GM23248 (cell line): ENCODE data around the gene CLMP. TPM values are rescaled to one million over a fixed set of nuclear protein-coding genes. Genes with fewer than 3 reads are reported as not detected.

Experiments
- DNase-seq: peaks from one replicate; pipeline ENCODE4 v3.0.0-alpha.2; 2015
- H2AFZ ChIP-seq: fragments of 200-600 bp; sonication (generic); 2 replicates; pipeline ENCODE4 v1.6.1; 2016; ENCODE audit warnings: antibody characterized with exemption
- H3F3A ChIP-seq: fragments of 200-600 bp; sonication (generic); 2 replicates; pipeline ENCODE4 v1.6.1; 2016; ENCODE audit warnings: mild to moderate bottlenecking, antibody characterized with exemption, mixed run types; ENCODE audit not compliant: insufficient read depth
- H3K27ac ChIP-seq: fragments of 200-600 bp; sonication (generic); 2 replicates; pipeline ENCODE4 v1.5.1; 2016; ENCODE audit warnings: mild to moderate bottlenecking
- H3K27me3 ChIP-seq: fragments of 200-600 bp; sonication (generic); replicated peaks from 2 replicates; pipeline ENCODE4 v1.6.1; 2016; ENCODE audit warnings: mild to moderate bottlenecking; ENCODE audit not compliant: insufficient read depth
- H3K36me3 ChIP-seq: fragments of 200-600 bp; sonication (generic); 2 replicates; pipeline ENCODE4 v1.6.1; 2016; ENCODE audit warnings: low read depth, mild to moderate bottlenecking
- H3K4me1 ChIP-seq: fragments of 200-600 bp; sonication (generic); 2 replicates; pipeline ENCODE4 v1.6.1; 2016; ENCODE audit warnings: mild to moderate bottlenecking; ENCODE audit not compliant: insufficient read depth
- H3K4me2 ChIP-seq: fragments of 200-600 bp; sonication (generic); one replicate; pipeline ENCODE4 v1.6.1; 2016; ENCODE audit warnings: mild to moderate bottlenecking; ENCODE audit not compliant: unreplicated experiment
- H3K4me3 ChIP-seq: fragments of 200-600 bp; sonication (generic); 2 replicates; pipeline ENCODE4 v1.5.1; 2016; ENCODE audit warnings: mild to moderate bottlenecking
- H3K79me2 ChIP-seq: fragments of 200-600 bp; sonication (generic); 2 replicates; pipeline ENCODE4 v1.6.1; 2016; ENCODE audit warnings: mild to moderate bottlenecking; ENCODE audit not compliant: insufficient read depth
- H3K9ac ChIP-seq: fragments of 200-600 bp; sonication (generic); 2 replicates; pipeline ENCODE4 v1.6.1; 2016; ENCODE audit warnings: mild to moderate bottlenecking
- H3K9me2 ChIP-seq: fragments of 200-600 bp; sonication (generic); 2 replicates; pipeline ENCODE4 v1.6.1; 2016; ENCODE audit warnings: mixed run types, mild to moderate bottlenecking, moderate library complexity; ENCODE audit not compliant: insufficient read depth
- H3K9me3 ChIP-seq: fragments of 200-600 bp; sonication (generic); one replicate; pipeline ENCODE4 v1.6.1; 2017; ENCODE audit warnings: low read depth
- H4K20me1 ChIP-seq: fragments of 200-600 bp; sonication (generic); 2 replicates; pipeline ENCODE4 v1.6.0; 2016; ENCODE audit not compliant: insufficient read depth
- EZH2 ChIP-seq: fragments of 200-600 bp; sonication (generic); IDR thresholded peaks from 2 replicates; pipeline ENCODE4 v1.6.1; 2018; ENCODE audit warnings: antibody characterized with exemption, mild to moderate bottlenecking; ENCODE audit not compliant: insufficient read depth, poor library complexity, severe bottlenecking
- EZH2phosphoT487 ChIP-seq: fragments of 200-600 bp; sonication (generic); IDR thresholded peaks from 2 replicates; pipeline ENCODE4 v1.6.1; 2018; ENCODE audit warnings: antibody characterized with exemption, moderate library complexity, mild to moderate bottlenecking, low read depth; ENCODE audit not compliant: insufficient read depth
- WGBS, 2 experiments: methylation state at CpG; one replicate each; pipeline ENCODE4 v1.1.6; 2015 to 2017; ENCODE audit warnings: low lambda C conversion rate in 2 of 2, low coverage in 1 of 2; ENCODE audit errors: missing lambda C conversion rate in 2 of 2; 5-methylcytosine and 5-hydroxymethylcytosine counted together
- in situ Hi-C: fragments of 300-500 bp; cut with MboI; formaldehyde crosslinking; loops from 2 replicates; pipeline ENCODE4 v1.15.0; 2020
- polyA plus RNA-seq: library from polyadenylated mRNA; unstranded; fragments of >200 nt; fragmentation: Nextera tagmentation; extraction: Ambion mirVana; gene quantifications from 2 replicates; pipeline ENCODE4 v1.2.1, GENCODE V29; 2016
- total RNA-seq: library from RNA; depleted of rRNA; stranded (reverse); fragments of >200 nt; shearing (Covaris generic); gene quantifications from 2 replicates; pipeline ENCODE4 v1.2.3, GENCODE V29; 2014

Gene CLMP
- total and polyA plus RNA-seq, 2 experiments from 2014 or later: 166 to 215 TPM

DNA sequence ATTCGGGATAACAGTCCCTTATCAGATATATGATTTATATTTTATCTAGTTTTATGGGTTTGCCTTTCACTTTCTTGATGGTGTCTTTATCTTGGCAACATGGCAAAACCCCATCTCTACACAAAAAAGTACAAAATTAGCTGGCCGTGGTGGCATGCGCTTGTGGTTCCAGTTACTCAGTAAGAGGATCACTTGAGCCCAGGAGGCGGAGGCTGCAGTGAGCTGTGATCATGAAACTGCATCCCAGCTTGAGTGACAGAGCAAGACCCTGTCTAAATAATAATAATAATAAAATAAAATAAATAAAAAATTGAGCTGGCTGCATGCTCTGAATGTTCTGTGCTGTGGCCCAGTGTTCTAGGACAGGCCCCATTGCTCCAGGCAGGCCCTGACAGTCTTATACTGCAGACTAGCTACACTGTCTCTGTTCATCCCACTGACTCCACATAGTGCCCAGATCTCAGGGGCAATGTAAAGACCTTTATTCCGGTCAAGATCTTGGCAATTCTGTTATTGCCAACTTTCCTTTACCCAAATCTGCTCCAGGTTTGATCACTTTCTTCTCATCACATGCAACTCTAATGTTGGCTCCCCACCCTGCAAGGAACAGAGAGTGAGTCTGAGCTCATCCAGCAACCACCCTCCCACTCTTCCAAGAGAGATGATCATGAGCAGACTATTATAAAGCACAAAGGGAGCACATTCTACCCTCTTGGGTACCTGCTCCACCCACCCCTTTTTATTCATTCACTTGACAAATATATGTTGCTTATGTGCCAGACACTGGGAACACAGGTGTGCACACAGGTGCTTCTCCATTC, 141.9 kb downstream of the CLMP start:
- Histone ChIP-seq H3K4me2 (no peak overlapping the region), H2AFZ (no peak overlapping the region), H3K9me2 (no peaks in the 10 kb centered on the region), H3K27me3 (no peaks in the 10 kb centered on the region), H3K79me2 (peaks cover 13% of the 10 kb centered on the region), H3K27ac (no peak overlapping the region), H4K20me1 (0 out of 2 replicates have a peak, but pooled peaks cover 13% of the 10 kb centered on the region), H3K9ac (no peak overlapping the region), H3K4me1 (peaks cover 7% of the 10 kb centered on the region), H3F3A (peaks cover 63% of the 10 kb centered on the region), H3K4me3 (no peak overlapping the region), H3K36me3 (peaks cover 38% of the 10 kb centered on the region), H3K9me3 (no peaks in the 10 kb centered on the region)
- no peak for DNase-seq
- 99% methylated on average over 5 of the region's 5 CpGs for WGBS, 2 experiments
- TF ChIP-seq EZH2 (no peak), EZH2phosphoT487 (no peak)
- in situ Hi-C loops: no loop called here

DNA sequence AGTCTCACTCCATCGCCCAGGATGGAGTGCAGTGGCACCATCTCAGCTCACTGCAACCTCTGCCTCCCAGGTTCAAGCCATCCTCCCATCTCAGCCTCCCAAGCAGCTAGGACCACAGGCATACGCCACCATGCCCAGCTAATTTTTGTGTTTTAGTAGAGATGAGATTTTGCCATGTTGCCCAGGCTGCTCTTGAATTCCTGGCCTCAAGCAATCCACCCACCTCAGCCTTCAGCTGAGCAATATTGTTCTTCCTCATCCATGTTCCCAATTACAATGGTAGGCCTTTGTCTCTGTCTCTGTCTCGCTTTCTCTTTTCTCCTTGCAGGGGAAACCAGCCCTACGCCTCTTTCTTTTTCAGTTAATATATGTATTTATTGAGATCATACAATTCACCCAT, 143.4 kb downstream of the CLMP start:
- Histone ChIP-seq H3K9ac (no peak overlapping the region), H2AFZ (no peak overlapping the region), H3K79me2 (no peaks in the 10 kb centered on the region; the same call in 1 of the 2 replicates), H3F3A (peaks cover 48% of the 10 kb centered on the region), H3K36me3 (peaks cover 23% of the 10 kb centered on the region), H3K9me2 (no peaks in the 10 kb centered on the region), H3K27ac (no peak overlapping the region), H3K4me1 (no peaks in the 10 kb centered on the region), H3K27me3 (no peaks in the 10 kb centered on the region), H3K9me3 (no peaks in the 10 kb centered on the region), H3K4me3 (no peak overlapping the region), H3K4me2 (no peak overlapping the region), H4K20me1 (no peaks in the 10 kb centered on the region)
- in situ Hi-C loops: no loop called here
- no peak for DNase-seq
- TF ChIP-seq EZH2phosphoT487: no peak
- TF ChIP-seq EZH2: no peak
- WGBS, 2 experiments: 91 to 96% methylated on average over 4 of the region's 4 CpGs

DNA sequence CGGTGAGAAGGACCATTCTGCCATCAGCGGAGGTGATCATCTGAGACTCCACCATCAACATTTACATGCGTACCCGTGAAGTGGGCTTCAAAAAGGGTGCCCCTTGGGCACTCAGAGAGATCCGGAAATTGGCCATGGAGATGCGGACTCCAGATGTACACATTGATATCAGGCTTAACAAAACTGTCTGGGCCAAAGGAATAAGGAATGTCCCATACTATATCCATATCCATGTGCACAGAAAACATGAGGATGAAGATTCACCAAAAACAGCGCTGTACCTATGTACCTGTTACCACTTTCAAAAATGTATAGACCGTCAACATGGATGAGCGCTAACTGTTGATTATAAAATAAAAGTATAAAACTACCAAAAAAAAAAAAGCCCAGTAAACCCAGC, 143.9 kb downstream of the CLMP start:
- in situ Hi-C loops: no loop called here
- no peak overlapping the region for H2AFZ ChIP-seq
- no peak overlapping the region for H3K9ac ChIP-seq
- no peak for DNase-seq
- H3K79me2 ChIP-seq: no peaks in the 10 kb centered on the region
- no peaks in the 10 kb centered on the region for H3K27me3 ChIP-seq
- no peaks in the 10 kb centered on the region for H3K9me2 ChIP-seq
- H3F3A ChIP-seq: peaks cover 43% of the 10 kb centered on the region
- H3K4me3 ChIP-seq: no peak overlapping the region
- no peaks in the 10 kb centered on the region for H4K20me1 ChIP-seq
- H3K27ac ChIP-seq: no peak overlapping the region
- H3K9me3 ChIP-seq: no peaks in the 10 kb centered on the region
- H3K4me1 ChIP-seq: no peaks in the 10 kb centered on the region
- WGBS, 2 experiments: 85 to 88% methylated on average over 9 of the region's 9 CpGs
- no peak for TF ChIP-seq EZH2
- TF ChIP-seq EZH2phosphoT487: no peak
- H3K4me2 ChIP-seq: no peak overlapping the region
- H3K36me3 ChIP-seq: peaks cover 18% of the 10 kb centered on the region

DNA sequence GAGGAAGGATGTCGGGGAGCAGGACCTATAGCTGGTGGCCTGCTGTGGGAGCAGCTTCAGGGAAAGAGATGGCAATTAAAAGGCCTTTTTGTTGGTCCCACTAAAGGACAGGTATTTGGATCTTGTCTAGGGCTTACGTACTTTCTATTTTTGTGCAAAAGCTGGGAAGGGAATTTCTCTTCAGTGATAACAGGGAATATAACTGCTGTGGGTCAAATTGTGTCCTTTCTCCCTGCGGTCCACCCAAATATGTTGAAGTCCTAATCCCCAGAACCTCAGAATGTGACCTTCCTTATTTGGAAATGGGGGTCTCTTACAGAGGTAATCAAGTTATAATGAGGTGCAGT, 147.1 kb downstream of the CLMP start:
- in situ Hi-C loops: no loop called here
- DNase-seq: no peak
- Histone ChIP-seq H3K27me3 (no peaks in the 10 kb centered on the region), H2AFZ (no peak overlapping the region), H3F3A (peaks cover 13% of the 10 kb centered on the region; the same call in 1 of the 2 replicates), H3K9me2 (no peaks in the 10 kb centered on the region), H3K27ac (no peak overlapping the region), H4K20me1 (no peaks in the 10 kb centered on the region), H3K4me2 (no peak overlapping the region), H3K4me1 (no peaks in the 10 kb centered on the region), H3K9me3 (no peaks in the 10 kb centered on the region), H3K36me3 (no peaks in the 10 kb centered on the region), H3K9ac (no peak overlapping the region), H3K79me2 (no peaks in the 10 kb centered on the region), H3K4me3 (no peak overlapping the region)
- WGBS, 2 experiments: 95 to 96% methylated on average over 3 of the region's 3 CpGs
- TF ChIP-seq EZH2: no peak
- no peak for TF ChIP-seq EZH2phosphoT487
